ENCODE data around the gene SPTBN2.

SPTBN2 gene

DNA sequence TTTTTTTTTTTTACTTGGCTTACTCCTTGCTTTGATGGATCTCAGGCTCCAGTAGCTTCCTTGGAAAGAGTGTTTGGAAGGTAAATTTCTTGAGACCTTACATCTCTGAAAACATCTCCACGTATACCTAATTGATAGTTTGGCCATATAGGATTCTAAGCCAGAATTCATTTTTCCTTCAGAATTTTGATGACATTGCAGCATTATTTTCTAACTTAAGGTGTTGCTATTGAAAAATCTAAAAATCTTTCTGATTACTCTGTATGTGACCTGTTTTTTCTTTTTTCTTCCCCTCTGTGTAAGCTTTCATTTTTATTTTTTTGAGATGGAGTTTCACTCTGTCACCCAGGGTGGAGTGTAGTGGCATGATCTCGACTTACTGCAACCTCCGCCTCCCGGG lies 23.1 kb upstream of the SPTBN2 start:
- DNase-seq (ENCODE audit: low read depth), result no peak
- TF ChIP-seq, protein P1, sequence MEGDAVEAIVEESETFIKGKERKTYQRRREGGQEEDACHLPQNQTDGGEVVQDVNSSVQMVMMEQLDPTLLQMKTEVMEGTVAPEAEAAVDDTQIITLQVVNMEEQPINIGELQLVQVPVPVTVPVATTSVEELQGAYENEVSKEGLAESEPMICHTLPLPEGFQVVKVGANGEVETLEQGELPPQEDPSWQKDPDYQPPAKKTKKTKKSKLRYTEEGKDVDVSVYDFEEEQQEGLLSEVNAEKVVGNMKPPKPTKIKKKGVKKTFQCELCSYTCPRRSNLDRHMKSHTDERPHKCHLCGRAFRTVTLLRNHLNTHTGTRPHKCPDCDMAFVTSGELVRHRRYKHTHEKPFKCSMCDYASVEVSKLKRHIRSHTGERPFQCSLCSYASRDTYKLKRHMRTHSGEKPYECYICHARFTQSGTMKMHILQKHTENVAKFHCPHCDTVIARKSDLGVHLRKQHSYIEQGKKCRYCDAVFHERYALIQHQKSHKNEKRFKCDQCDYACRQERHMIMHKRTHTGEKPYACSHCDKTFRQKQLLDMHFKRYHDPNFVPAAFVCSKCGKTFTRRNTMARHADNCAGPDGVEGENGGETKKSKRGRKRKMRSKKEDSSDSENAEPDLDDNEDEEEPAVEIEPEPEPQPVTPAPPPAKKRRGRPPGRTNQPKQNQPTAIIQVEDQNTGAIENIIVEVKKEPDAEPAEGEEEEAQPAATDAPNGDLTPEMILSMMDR (IDR thresholded peaks at IDR 0.05; ENCODE audit: control insufficient read depth, insufficient read depth, low read depth, low read length, missing control alignments), result no peak
- no peak overlapping the region for H3K4me3 ChIP-seq (ENCODE audit: control insufficient read depth, low read depth, low read length)

DNA sequence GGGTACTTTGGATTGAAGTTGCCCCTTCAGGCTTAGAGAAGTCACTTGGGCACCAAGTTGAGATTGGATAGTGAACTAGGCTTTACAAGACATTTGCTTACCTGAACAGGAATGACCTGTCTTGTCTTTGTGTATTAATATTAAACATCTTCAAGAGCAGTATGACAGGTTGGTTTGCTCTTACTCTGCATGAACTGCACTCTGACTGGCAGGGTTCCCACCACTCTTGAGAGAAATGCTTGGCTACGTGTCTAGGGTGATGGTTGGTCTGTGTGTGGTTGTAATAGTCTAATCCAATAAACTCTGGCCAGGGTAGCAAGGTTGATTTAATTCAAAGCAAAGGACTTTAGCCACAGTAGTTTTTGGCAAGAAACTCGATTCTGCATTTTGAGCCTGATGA lies 20.1 kb upstream of the SPTBN2 start:
- DNase-seq (ENCODE audit: low read depth), result no peak
- no peak overlapping the region for H3K4me3 ChIP-seq (ENCODE audit: control insufficient read depth, low read depth, low read length)
- TF ChIP-seq, protein P1 (IDR thresholded peaks at IDR 0.05; ENCODE audit: control insufficient read depth, insufficient read depth, low read depth, low read length, missing control alignments), result no peak

DNA sequence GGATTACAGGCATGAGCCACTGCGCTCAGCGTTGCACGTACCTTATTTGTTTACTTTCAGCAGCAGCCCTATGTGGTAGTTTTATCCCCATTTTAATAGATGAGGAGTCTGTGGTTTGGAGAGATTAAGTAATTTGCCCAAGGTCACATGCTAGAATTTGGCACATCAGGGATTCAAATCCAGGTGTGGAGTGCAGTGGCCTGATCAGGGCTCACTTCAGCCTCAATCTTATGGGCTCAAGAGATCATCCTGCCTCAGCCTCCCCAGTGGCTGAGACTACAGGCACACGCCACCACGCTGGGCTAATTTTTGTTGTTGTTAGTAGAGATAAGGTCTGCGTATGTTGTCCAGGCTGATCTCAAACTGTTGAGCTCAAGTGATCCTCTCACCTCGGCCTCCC lies 18.5 kb upstream of the SPTBN2 start:
- no peak overlapping the region for H3K4me3 ChIP-seq (ENCODE audit: control insufficient read depth, low read depth, low read length)
- DNase-seq (ENCODE audit: low read depth), result no peak
- TF ChIP-seq, protein P1 (IDR thresholded peaks at IDR 0.05; ENCODE audit: control insufficient read depth, insufficient read depth, low read depth, low read length, missing control alignments), result no peak

DNA sequence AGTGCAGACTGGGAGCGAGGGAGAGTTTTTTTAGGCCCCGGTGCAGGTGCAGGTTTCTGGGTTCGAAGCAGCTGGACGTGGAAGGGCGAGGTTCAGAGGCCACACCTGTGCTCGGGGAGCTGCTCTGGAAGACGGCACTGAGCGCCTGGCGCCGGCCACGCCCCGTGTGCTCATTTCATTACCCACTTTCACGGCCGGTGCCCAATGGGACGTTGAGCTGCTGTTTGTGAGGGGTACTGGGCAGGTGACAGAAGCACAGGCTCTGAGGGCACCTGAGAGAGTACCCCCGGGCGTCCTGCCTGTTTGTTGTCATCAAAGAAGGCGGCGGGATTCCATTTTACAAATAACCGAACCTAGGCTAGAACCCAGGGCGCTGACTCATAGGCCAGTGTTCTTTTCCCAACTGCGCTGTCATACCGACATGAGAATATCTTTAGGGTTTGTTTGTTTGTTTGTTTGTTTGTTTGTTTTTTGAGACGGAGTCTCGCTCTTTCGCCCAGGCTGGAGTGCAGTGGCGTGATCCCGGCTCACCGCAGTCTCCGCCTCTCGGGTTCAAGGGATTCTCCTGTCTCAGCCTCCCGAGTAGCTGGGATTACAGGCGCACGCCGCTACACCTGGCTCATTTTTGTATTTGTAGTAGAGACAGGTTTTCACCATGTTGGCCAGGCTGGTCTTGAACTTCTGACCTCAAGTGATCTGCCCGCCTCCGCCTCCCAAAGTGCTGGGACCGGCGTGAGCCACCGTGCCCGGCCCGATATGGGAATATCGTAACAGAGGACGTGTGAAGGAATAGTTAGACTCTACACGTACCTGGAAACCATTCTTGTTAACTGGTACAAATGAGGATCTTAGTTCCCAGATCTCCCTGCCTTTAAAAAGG lies 16.6 kb upstream of the SPTBN2 start:
- TF ChIP-seq, protein P1 (IDR thresholded peaks at IDR 0.05; ENCODE audit: control insufficient read depth, insufficient read depth, low read depth, low read length, missing control alignments), result no peak
- DNase-seq (ENCODE audit: low read depth), result no peak
- peak overlapping the region; percentile 99 for H3K4me3 ChIP-seq (ENCODE audit: control insufficient read depth, low read depth, low read length)

DNA sequence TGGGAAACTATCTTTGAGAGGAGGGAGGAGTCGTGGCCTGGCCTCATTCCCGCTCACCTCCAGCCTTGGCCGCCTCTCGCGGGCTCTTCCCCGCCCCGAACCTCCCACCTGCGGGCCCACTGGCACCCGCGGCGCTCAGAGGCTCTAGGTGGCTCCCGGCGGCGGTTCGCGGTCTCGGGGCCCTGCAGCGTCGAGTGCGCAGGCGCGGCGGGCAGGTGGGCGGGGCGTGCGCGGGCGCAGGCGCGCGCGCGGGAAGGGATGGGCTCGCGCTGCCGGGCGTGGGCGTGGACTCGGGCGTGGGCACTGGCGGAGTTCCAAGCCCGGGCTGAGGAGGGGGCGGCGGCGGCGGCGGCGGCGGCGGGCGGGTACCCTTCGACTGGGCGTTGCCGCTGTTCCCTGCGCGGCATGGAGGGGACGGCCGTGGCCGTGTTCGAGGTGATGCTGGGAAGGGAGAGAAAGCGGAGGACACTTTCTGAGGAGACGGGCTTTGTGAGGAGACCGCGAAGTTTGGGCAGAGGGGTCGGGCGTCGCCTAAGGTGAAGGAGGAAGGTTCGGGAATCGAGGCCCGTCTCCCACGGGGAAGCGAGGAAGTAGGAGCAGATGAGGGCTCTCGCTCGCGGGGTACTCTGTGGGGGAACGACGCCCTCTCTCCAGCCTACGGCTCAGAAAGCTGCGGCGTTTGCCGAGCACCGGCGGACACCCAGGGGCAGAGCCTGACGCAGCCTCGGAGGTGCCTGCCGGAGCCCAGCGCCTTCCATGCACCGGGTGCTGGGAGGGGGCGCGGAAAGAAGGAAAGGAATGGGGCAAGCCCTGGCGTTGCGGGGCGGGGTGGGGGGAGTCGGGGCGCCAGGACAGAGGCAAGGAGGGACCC lies 15.7 kb upstream of the SPTBN2 start:
- TF ChIP-seq, protein P1 (IDR thresholded peaks at IDR 0.05; ENCODE audit: control insufficient read depth, insufficient read depth, low read depth, low read length, missing control alignments), result no peak
- DNase-seq (ENCODE audit: low read depth), result no peak
- peak overlapping the region; percentile 99 for H3K4me3 ChIP-seq (ENCODE audit: control insufficient read depth, low read depth, low read length)

GRCh38 chr11:66743271-66743968 lies 14.4 kb upstream of the SPTBN2 start:
- no peak overlapping the region for H3K4me3 ChIP-seq (ENCODE audit: control insufficient read depth, low read depth, low read length)
- TF ChIP-seq, protein P1 (IDR thresholded peaks at IDR 0.05; ENCODE audit: control insufficient read depth, insufficient read depth, low read depth, low read length, missing control alignments), result no peak

More at GRCh38 chr11:66743271-66743968, 14.4 kb upstream of the SPTBN2 start:
- no peak for DNase-seq (ENCODE audit: low read depth)

Measured in AG09309 (cell line).